Stimulated activated CD8-positive, alpha-beta memory T cell treated with anti-CD3 and anti-CD28 coated beads, Interleukin-4, amount 100 ng/mL, for 24 hours (primary cell): Measurements from ENCODE around the gene MAN1B1.
"Not testable (repeated sequence)": the region's sequence is repeated elsewhere in the genome, so short reads cannot be mapped to it uniquely, and the experiment has no call there.

Experiments used
- DNase-seq: peaks from one replicate; pipeline ENCODE4 v3.0.0-alpha.2; 2020; ENCODE audit warnings: low read depth

MAN1B1 gene

DNA sequence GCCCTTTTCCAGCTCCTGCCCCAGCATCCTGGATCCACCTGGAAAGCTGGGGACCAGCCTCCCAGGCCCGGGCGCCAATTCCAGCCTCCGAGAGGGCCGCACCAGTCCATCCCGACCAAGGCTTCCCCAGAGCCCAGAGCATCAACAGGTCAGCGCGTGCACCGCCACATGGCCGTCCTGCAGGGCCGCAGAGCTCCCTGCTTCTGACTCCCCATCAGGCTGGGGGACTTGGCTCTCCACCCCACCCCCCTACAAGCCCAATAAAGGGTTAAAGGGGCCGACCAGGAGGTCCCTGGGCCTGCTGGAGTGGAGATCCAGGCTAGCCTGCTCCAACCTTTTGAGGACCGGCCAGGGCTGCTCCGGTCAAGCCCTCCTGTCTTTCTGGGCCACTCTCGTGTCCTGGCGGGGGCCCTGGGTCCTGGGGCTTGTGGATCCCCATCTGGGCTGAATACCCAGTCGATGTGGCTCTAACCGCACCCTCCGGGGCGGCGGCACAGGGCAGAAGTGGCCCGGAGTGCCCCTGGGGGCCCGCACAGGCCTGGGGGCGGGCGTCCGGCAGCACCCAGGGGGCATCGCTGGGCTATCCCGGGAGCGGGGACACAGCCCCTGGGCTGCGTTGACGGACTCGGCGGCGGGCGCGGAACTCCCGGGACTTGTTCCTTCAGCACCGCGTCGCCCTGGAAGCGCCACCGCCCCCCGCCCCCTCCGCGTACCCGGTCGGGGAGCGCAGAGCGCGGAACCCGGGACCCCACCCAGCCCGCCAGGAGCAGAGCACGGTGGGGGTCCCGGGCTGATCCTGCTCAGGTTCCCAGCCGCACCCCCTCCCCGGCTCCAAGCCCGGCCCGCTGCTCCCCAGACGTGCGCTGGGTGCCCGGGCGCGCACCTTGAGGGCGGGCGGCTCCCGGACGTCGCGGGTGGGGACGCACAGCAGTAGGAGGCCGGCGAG, 33.5 kb upstream of the MAN1B1 start:
- no peak for DNase-seq

DNA sequence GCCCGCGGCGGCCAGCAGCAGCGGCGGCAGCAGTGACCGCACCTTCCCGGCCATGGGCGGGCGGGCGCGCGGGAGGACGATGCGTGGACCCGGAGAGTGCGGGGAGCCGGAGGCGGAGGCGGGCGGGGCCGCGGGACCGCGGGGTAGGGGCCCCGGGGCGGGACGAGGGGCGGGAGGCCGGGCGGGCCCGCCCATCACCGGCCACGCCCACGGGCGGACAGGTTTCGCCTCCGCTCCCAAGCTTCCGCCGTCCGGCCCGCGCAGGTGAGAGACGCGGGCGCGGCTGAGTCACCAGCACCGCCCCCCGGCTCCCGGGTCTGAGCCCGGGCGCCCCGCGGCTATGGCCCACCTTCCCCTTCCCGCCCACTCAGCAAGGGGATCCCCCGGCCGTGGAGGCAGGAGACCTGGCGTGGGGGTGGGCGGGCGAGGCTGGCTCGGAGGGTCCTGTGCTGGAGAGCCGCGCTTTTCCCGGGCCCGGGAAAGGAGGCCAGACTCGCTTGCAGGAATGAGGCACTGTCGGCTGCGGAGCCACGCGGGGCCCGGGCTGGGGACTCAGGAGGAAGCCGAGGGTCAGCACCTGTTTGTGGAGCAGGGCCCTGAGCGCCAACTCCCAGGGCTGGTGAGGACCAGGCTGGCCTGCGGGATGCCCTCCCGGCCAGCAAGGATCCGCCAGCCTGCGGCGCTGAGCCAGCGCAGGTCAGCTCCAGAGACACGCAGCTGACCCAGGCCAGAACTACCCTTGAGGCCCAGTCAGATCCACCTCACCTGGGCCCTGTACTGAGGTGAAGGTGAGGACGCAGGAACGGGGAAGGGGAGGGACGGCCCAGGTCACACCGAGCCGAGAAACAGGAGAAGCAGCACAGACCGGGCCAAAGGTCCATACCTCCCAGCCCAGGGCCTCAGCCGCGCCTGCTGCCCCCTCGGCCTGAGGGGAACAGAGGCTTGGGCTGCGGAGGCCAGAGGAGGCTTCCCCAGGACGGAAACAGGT, 32.5 kb upstream of the MAN1B1 start, which contains the start of gene ENTPD2:
Gene ENTPD2 (minus strand): TSS at position 118 of the 988 bp plus-strand sequence. CDS start 64 bp downstream, at position 54.
- DNase-seq, result no peak

- no peak for DNase-seq
These were observed 31.8 kb upstream of the MAN1B1 start for GRCh38 chr9:137054932-137055384.

DNA sequence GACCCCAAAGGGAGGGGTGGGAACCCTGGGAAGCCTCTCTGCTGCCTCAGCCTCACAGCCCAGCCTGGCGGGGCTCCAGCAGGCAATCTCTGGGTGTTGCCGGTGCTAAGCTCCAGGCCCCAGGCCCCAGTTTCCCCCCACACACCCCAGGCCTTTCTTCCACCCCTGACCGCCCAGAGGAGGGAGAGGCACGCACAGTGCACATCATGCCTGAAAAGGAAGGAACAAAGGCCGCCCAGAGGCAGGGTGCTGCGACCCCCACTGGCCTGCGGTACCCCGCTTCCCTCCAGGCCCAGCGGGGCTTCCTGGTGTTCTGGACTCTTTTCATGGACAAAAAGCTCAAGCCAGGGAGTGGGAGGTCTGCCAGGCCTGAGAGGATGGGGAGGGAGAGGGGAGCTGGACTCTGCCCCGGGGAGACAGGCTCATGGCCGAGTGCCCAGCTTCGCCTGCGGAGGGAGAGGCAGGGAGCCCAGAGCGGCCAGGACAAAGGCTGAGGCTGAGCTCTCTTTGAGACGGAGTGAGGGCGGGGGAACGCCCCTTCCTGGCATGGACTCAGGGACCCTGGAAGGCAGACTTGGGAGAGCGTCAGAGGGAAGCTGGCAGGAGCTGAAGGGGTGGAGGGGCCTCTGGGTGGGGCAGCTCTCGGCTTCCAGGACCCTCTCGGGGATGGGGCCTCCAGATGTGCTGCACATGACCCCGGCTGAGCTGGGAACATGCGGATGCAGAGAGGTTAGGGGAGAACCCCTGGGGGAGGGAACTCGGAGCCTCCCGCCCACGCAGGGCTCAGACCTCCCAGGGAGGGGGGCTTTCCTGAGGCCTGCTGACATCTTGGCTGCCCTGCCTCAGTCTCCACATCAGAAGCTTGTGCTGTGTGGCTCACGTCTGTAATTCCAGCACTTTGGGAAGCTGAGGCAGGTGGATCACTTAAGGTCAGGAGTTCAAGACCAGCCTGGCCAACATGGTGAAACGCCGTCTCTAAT, 31.1 kb upstream of the MAN1B1 start:
- no peak for DNase-seq

- no peak for DNase-seq
These were observed 29.9 kb upstream of the MAN1B1 start for GRCh38 chr9:137056739-137057415.

GRCh38 chr9:137057545-137057944, 29.2 kb upstream of the MAN1B1 start:
- DNase-seq, result no peak

GRCh38 chr9:137058521-137059234, 28.1 kb upstream of the MAN1B1 start:
- no peak for DNase-seq

GRCh38 chr9:137062384-137062783, 24.4 kb upstream of the MAN1B1 start:
- DNase-seq, result no peak

DNA sequence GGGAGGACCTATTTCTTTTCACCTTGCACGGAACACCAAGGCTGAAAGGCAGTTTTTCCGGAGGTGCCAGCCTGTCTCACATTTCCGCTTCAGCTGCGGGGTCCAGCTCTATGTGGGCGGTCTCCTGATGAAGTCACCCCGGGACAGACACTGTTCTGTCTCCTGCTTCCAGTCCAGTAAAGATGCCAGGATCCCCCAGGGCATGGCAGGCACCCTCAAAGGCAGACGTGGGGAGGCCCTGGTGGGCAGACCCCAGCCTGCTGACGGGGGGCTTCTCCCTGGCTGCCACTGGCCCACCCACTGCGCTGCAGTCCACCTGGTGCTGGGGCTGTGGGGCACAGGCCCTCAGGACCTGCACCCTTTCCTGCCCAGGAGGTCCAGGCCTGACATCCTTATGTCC, 24.0 kb upstream of the MAN1B1 start:
- DNase-seq, result not testable (repeated sequence)

GRCh38 chr9:137063311-137064026, 23.3 kb upstream of the MAN1B1 start:
- no peak for DNase-seq

DNA sequence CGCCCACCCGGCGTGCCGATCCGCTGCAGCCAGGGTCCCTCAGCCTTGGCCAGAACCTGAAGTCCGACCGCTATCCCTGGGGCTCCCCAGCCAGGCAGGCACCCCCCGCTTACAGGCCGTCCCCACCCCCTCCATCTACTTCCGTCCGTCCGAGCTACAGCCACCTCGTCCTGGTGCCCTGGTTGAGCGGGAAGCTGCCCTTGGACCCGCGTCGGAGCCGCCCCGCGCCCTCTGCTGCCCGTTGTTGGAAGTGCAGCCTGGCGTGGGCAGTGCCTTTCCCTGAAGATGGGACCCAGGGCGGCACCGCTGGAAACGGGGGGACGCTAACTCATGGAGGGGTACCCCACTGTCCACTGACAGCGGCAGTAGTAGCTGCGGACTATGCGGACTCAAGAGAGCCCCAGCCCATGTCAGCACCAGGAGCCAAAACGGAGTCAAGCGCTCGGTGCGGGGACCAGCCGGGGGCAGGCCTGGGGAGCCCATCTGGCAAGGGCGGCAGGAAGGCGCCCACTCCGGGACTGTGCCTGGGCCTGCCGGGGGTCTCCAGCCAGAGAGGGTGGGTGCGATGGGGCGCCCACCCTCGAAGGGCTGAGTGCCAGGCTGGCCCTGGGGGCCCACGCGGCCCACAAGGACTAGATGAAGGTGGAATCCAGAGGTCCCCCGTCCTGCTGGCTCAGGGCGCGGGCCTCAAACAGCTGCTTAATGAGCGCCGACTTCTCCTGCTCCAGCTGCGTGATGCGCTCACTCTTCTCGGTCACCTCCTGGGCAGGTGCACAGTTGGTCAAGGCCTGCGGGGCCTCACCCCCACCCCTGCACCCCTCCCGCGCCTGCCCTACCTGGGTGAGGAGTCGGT, 22.5 kb upstream of the MAN1B1 start:
- DNase-seq, result no peak

- no peak for DNase-seq
These were observed 22.0 kb upstream of the MAN1B1 start for GRCh38 chr9:137064880-137065164.

- DNase-seq, result no peak
These were observed 21.3 kb upstream of the MAN1B1 start for GRCh38 chr9:137065336-137065967.

GRCh38 chr9:137066096-137066861, 20.5 kb upstream of the MAN1B1 start:
- no peak for DNase-seq

- peak; percentile 75 for DNase-seq
These were observed 18.8 kb upstream of the MAN1B1 start for GRCh38 chr9:137067860-137068538.
